Pancreas (tissue), 10 donors: ENCODE data around the gene PRKD1. TPM values are rescaled to one million over a fixed set of nuclear protein-coding genes. Genes with fewer than 3 reads are reported as not detected.
A peak's percentile ranks its signal among the peaks of the same experiment; 100 is the strongest.

Source experiments
- ATAC-seq, 4 donors: fragments of 200-7000 bp; cut with Tn5 transposase; one replicate each; pipeline versions ENCODE4 v1.8.0 to v1.9.1; 2020; ENCODE audit warnings: mild to moderate bottlenecking in 4 of 4, moderate library complexity in 4 of 4
- DNase-seq, 6 donors: peaks; one replicate each; pipeline ENCODE4 v3.0.0-alpha.2; 2020
- FAIRE-seq: peaks from 2 replicates; lab custom pipeline; 2012; peaks lifted over from hg19 to GRCh38; lab: Jason Lieb, UNC
- H3K27ac ChIP-seq, 4 donors: fragments of 200-600 bp; sonication (generic); 1 replicate in 3 of 4; 2 replicates in 1 of 4; pipeline versions ENCODE4 v1.5.0 to v1.8.0; 2020
- H3K27me3 ChIP-seq, 4 donors: fragments of 200-600 bp; one replicate each; pipeline ENCODE4 v1.8.0; 2021
- H3K36me3 ChIP-seq, 3 donors: fragments of 200-600 bp; sonication (generic) in 1 of 3; one replicate each; pipeline versions ENCODE4 v1.5.0 to v1.8.0; 2020 to 2021
- H3K4me1 ChIP-seq, 3 donors: fragments of 200-600 bp; one replicate each; pipeline ENCODE4 v1.8.0; 2021
- H3K4me3 ChIP-seq, 4 donors: fragments of 200-600 bp; sonication (generic) in 2 of 4; one replicate each; pipeline versions ENCODE4 v1.5.0 to v1.8.0; 2020 to 2021
- H3K9me3 ChIP-seq, 4 donors: fragments of 200-600 bp; one replicate each; pipeline ENCODE4 v1.8.0; 2021
- intact Hi-C, 3 donors: fragments of 100-400 bp; cut with DNase I; formaldehyde crosslinking; loops; one replicate each; pipeline versions ENCODE4 v1.11.1 to v1.14.2; 2022
- polyA plus RNA-seq, 2 donors: library from polyadenylated mRNA; stranded (reverse); fragments of 200-250 nt; gene quantifications; one replicate each; pipeline ENCODE4 v1.2.3, GENCODE V29; 2013
- total RNA-seq, 6 donors: library from RNA; stranded (reverse); fragmentation: NEBNext Ultra II Directional in 4 of 6; extraction: Animal tissue kit (Norgen Biotek cat#: 25700) in 4 of 6; gene quantifications; one replicate each; pipeline versions ENCODE4 v1.2.1 to v1.2.4, GENCODE V29; 2021 to 2023
- TF ChIP-seq, protein P1 (sequence below), 4 donors: fragments of 200-600 bp; sonication (generic) in 3 of 4; IDR thresholded peaks; one replicate each; pipeline versions ENCODE4 v1.5.0 to v1.8.0; 2021; ENCODE audit warnings: antibody characterized with exemption in 4 of 4
- donor health status: healthy with polysubstance abuse.
- donor health status: DM: no; HTN: no; CAD: no; lungs with moderate emphysema.
- donor health status: DM: no; HTN: no; CAD: no.
- donor health status: control.
- donor health status: control.
- donor health status: Bipolar disorder and iron deficiency.
- donor health status: DM: yes; HTN: yes; CAD: no.
- donor health status: DM: no; HTN: no; CAD: no.
- donor health status: DM: no; HTN: no; CAD: no.
- donor health status: DM: yes; HTN: yes; CAD: no.

PRKD1 gene
- total and polyA plus RNA-seq, 8 donors: 3.1 to 13.2 (median 4.2) TPM

DNA sequence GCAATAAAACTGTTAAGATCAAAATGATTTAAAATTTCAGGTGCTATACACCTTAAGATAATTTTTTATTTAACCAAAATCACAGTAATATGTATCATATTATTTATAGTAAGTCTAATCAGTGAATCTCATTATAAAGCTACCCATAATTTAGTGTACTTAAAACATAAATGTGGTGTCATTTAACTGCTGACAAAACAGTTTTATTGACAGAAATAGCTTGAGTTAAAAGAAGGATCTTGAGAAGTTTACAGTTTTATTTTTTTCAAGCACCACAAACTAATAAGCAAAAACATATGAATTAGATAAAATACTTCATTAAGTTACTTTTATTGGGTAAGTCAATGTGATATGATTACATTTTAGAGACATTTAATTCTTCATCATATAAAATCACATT is 400.4 kb downstream of the PRKD1 start:
- intact Hi-C loops: no loop called here
- no peaks in the 10 kb centered on the region for H3K27me3 ChIP-seq
- H3K4me3 ChIP-seq: no peak overlapping the region
- TF ChIP-seq, protein P1, sequence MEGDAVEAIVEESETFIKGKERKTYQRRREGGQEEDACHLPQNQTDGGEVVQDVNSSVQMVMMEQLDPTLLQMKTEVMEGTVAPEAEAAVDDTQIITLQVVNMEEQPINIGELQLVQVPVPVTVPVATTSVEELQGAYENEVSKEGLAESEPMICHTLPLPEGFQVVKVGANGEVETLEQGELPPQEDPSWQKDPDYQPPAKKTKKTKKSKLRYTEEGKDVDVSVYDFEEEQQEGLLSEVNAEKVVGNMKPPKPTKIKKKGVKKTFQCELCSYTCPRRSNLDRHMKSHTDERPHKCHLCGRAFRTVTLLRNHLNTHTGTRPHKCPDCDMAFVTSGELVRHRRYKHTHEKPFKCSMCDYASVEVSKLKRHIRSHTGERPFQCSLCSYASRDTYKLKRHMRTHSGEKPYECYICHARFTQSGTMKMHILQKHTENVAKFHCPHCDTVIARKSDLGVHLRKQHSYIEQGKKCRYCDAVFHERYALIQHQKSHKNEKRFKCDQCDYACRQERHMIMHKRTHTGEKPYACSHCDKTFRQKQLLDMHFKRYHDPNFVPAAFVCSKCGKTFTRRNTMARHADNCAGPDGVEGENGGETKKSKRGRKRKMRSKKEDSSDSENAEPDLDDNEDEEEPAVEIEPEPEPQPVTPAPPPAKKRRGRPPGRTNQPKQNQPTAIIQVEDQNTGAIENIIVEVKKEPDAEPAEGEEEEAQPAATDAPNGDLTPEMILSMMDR (IDR thresholded peaks at IDR 0.05): no peak
- FAIRE-seq (peak; percentile 39), ATAC-seq (no peak), DNase-seq (no peak)
- no peaks in the 10 kb centered on the region for H3K36me3 ChIP-seq
- no peaks in the 10 kb centered on the region for H3K4me1 ChIP-seq
- H3K27ac ChIP-seq: no peak overlapping the region
- H3K9me3 ChIP-seq: no peaks in the 10 kb centered on the region
